D721Med (cell line): ENCODE measurements around the gene WAC.
"Not testable (repeated sequence)": the region's sequence is repeated elsewhere in the genome, so short reads cannot be mapped to it uniquely, and the experiment has no call there.

ENCODE experiments used
- DNase-seq: peaks from one replicate; pipeline ENCODE4 v3.0.0; 2011; ENCODE audit warnings: low spot score; ENCODE audit not compliant: insufficient read length
- FAIRE-seq: peaks from 2 replicates; lab custom pipeline; 2011; peaks lifted over from hg19 to GRCh38; lab: Jason Lieb, UNC
- TF ChIP-seq, protein P1 (sequence below): IDR thresholded peaks from 2 replicates; pipeline ENCODE4 v1.5.1; 2012; ENCODE audit warnings: mild to moderate bottlenecking, control low read depth; ENCODE audit not compliant: insufficient read depth; ENCODE audit errors: missing control alignments

WAC gene, protein sequence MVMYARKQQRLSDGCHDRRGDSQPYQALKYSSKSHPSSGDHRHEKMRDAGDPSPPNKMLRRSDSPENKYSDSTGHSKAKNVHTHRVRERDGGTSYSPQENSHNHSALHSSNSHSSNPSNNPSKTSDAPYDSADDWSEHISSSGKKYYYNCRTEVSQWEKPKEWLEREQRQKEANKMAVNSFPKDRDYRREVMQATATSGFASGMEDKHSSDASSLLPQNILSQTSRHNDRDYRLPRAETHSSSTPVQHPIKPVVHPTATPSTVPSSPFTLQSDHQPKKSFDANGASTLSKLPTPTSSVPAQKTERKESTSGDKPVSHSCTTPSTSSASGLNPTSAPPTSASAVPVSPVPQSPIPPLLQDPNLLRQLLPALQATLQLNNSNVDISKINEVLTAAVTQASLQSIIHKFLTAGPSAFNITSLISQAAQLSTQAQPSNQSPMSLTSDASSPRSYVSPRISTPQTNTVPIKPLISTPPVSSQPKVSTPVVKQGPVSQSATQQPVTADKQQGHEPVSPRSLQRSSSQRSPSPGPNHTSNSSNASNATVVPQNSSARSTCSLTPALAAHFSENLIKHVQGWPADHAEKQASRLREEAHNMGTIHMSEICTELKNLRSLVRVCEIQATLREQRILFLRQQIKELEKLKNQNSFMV

GRCh38 chr10:28532337-28533185, at the start of gene WAC:
TSS of gene WAC (plus strand) at chr10:28533118. CDS start at chr10:28533580, 462 bp downstream.
- TF ChIP-seq, protein P1, sequence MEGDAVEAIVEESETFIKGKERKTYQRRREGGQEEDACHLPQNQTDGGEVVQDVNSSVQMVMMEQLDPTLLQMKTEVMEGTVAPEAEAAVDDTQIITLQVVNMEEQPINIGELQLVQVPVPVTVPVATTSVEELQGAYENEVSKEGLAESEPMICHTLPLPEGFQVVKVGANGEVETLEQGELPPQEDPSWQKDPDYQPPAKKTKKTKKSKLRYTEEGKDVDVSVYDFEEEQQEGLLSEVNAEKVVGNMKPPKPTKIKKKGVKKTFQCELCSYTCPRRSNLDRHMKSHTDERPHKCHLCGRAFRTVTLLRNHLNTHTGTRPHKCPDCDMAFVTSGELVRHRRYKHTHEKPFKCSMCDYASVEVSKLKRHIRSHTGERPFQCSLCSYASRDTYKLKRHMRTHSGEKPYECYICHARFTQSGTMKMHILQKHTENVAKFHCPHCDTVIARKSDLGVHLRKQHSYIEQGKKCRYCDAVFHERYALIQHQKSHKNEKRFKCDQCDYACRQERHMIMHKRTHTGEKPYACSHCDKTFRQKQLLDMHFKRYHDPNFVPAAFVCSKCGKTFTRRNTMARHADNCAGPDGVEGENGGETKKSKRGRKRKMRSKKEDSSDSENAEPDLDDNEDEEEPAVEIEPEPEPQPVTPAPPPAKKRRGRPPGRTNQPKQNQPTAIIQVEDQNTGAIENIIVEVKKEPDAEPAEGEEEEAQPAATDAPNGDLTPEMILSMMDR, result no peak
- peak; percentile 49 for DNase-seq
- no peak for FAIRE-seq

GRCh38 chr10:28489206-28489605, 43.7 kb upstream of the WAC start:
- DNase-seq (no peak), FAIRE-seq (no peak)
- TF ChIP-seq, protein P1, result no peak

DNA sequence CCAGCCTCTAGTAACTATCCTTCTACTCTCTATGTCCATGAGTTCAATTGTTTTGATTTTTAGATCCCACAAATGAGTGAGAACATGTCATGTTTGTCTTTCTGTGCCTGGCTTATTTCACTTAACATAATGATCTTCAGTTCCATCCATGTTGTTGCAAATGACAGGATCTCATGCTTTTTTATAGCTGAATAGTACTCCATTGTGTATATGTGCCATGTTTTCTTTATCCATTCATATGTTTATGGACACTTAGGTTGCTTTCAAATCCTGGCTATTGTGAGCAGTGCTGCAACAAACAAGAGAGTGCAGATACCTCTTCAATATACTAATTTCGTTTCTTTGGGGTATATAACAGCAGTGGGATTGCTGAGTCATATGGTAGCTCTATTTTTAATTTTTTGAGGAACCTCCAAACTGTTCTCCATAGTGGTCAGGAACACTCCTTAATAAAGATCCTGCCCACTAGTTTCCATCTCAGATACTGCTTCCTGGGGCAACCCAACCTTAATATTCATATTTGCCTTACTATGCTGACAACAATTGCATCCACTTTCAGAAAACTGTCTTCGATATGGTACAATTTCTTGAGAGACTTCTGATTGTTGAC, 42.6 kb upstream of the WAC start:
- not testable (repeated sequence) for DNase-seq, FAIRE-seq

- FAIRE-seq (no peak), DNase-seq (no peak)
- TF ChIP-seq, protein P1, result no peak
Measured at GRCh38 chr10:28492116-28492920, 40.6 kb upstream of the WAC start.

- TF ChIP-seq, protein P1, result no peak
- FAIRE-seq (no peak), DNase-seq (no peak)
Measured at GRCh38 chr10:28494420-28494819, 38.5 kb upstream of the WAC start.

- FAIRE-seq, result no peak
Measured at GRCh38 chr10:28495084-28495483, 37.8 kb upstream of the WAC start.

More at GRCh38 chr10:28495084-28495483, 37.8 kb upstream of the WAC start:
- DNase-seq, result no peak
- TF ChIP-seq, protein P1, result no peak
